ENCODE measurements around the gene EPHB1. TPM values are rescaled to one million over a fixed set of nuclear protein-coding genes. Genes with fewer than 3 reads are reported as not detected.

The EPHB1 gene
- total RNA-seq, 1 experiment from 2014 or later = 2.8 TPM

GRCh38 chr3:134768116-134768515, 26.9 kb upstream of the EPHB1 start:
- no CpG with 5 or more reads among the region's 3 CpGs for WGBS (ENCODE audit: extremely low coverage, insufficient read length, low lambda C conversion rate)
- Histone ChIP-seq H2AFZ (ENCODE audit: low read length) (no peak overlapping the region), H3T11ph (ENCODE audit: low read length) (no peak overlapping the region), H2BK12ac (ENCODE audit: insufficient read length, low read depth, low read length) (no peak overlapping the region), H2BK20ac (ENCODE audit: low read depth, low read length, poor library complexity, severe bottlenecking) (no peak overlapping the region), H3K18ac (ENCODE audit: insufficient read length, low read depth, low read length) (no peak overlapping the region), H2AK5ac (ENCODE audit: insufficient read length, low read length) (no peak overlapping the region), H4K20me1 (ENCODE audit: control insufficient read depth, insufficient read depth, insufficient read length) (no peaks in the 10 kb centered on the region), H3K79me1 (ENCODE audit: insufficient read depth, low read depth, low read length, poor library complexity, severe bottlenecking) (no peaks in the 10 kb centered on the region), H3K4me2 (ENCODE audit: insufficient read depth, insufficient read length, low read length) (no peak overlapping the region), H3K27ac (ENCODE audit: insufficient read length, low read depth, low read length) (no peak overlapping the region), H3K23ac (ENCODE audit: insufficient read length, low read depth, low read length) (no peak overlapping the region), H3K23me2 (ENCODE audit: insufficient read length, low read depth, low read length, poor library complexity, severe bottlenecking) (no peaks in the 10 kb centered on the region), H2BK15ac (ENCODE audit: low read depth, low read length) (no peak overlapping the region), H3K4ac (ENCODE audit: low read depth, low read length) (no peak overlapping the region), H3K9me3 (ENCODE audit: control insufficient read depth, low read depth, low read length) (no peaks in the 10 kb centered on the region), H3K14ac (ENCODE audit: insufficient read depth, low read length) (no peak overlapping the region), H2BK5ac (ENCODE audit: insufficient read length, low read length) (no peak overlapping the region), H3K79me2 (ENCODE audit: insufficient read depth, low read length) (no peaks in the 10 kb centered on the region), H2BK120ac (ENCODE audit: low read depth, low read length, poor library complexity, severe bottlenecking) (no peak overlapping the region), H3K4me1 (ENCODE audit: insufficient read depth, low read length) (no peaks in the 10 kb centered on the region), H3K9ac (ENCODE audit: extremely low read depth, insufficient read length, low read length) (no peak overlapping the region), H3K56ac (ENCODE audit: insufficient read length, low read depth, low read length) (no peak overlapping the region), H3K27me3 (ENCODE audit: insufficient read depth, low read length) (no peaks in the 10 kb centered on the region), H4K8ac (replicated peaks; ENCODE audit: insufficient read length, low read depth, low read length) (no peak overlapping the region), H4K91ac (ENCODE audit: insufficient read length, low read depth, low read length) (no peak overlapping the region), H4K5ac (ENCODE audit: insufficient read length, low read depth, low read length) (no peak overlapping the region)
- Mint-ChIP-seq H3K9me3 (no peaks in the 10 kb centered on the region), H3K36me3 (ENCODE audit: insufficient read depth in 1 of 3, low read depth in 3 of 3) (no peaks in the 10 kb centered on the region), H3K4me3 (no peak overlapping the region), H3K27ac (no peak overlapping the region), H3K4me1 (no peaks in the 10 kb centered on the region), H3K27me3 (ENCODE audit: low read depth) (peaks cover 8% of the 10 kb centered on the region)
- TF ChIP-seq CTCF (conservative IDR thresholded peaks at IDR 0.05) = no peak
- no peak for DNase-seq

Measured in H9 (cell line).